ENCODE results near the gene SIM1.

The SIM1 gene

GRCh38 chr6:100464903-100465700 is at the start of gene SIM1 (continued):
- TF ChIP-seq ZNF501 (tag by site-specific recombination; IDR thresholded peaks at IDR 0.05) = peak; percentile 85
- 0 out of 2 replicates have a peak, but pooled peaks have one; percentile 17 for TF ChIP-seq ZNF580 (tag by site-specific recombination; IDR thresholded peaks at IDR 0.05)
- no peak for TF ChIP-seq KLF17 (tag by site-specific recombination; IDR thresholded peaks at IDR 0.05)
- TF ChIP-seq ZBTB26 (tag by site-specific recombination; optimal IDR thresholded peaks at IDR 0.05) = peak; percentile 90
- no peak for TF ChIP-seq IKZF3 (tag by site-specific recombination; IDR thresholded peaks at IDR 0.05)
- peak; percentile 70 for TF ChIP-seq KLF10 (tag by site-specific recombination; IDR thresholded peaks at IDR 0.05)
- peak; percentile 47; the same call in 1 of the 2 replicates for TF ChIP-seq ZEB2 (tag by site-specific recombination; IDR thresholded peaks at IDR 0.05)
- TF ChIP-seq ZNF121 (tag by site-specific recombination; IDR thresholded peaks at IDR 0.05) = 0 out of 2 replicates have a peak, but pooled peaks have one; percentile 22
- 0 out of 2 replicates have a peak, but pooled peaks have one; percentile 32 for TF ChIP-seq MZF1 (tag by site-specific recombination; IDR thresholded peaks at IDR 0.05; ENCODE audit: borderline replicate concordance)
- peak; percentile 79 for TF ChIP-seq REST (tag by site-specific recombination; IDR thresholded peaks at IDR 0.05)
- TF ChIP-seq PBX3 (CRISPR knock-in tag; IDR thresholded peaks at IDR 0.05) = peak; percentile 99
- TF ChIP-seq ZNF600 (tag by site-specific recombination; IDR thresholded peaks at IDR 0.05) = peak; percentile 70

- no peak overlapping the region for H3K4me3 ChIP-seq (ENCODE audit: low read depth, low read length)
- no peaks in the 10 kb centered on the region for H3K9me3 ChIP-seq (ENCODE audit: control insufficient read depth, insufficient read depth, low read depth, low read length)
- CTCF ChIA-PET = interaction anchor here (0.7 to 1.2 kb wide), 2 partner anchors 14 to 152 kb away, joined by 3 read pairs; no protein-coding TSS in a partner anchor
- H3K36me3 ChIP-seq (ENCODE audit: control insufficient read depth in 2 of 2, insufficient read depth in 1 of 2, low read length in 2 of 2) = peaks cover 0 to 59% of the 10 kb centered on the region in 2 experiments; a peak in 2 of 3 replicates
- H3K27ac ChIP-seq (ENCODE audit: extremely low read depth, low read depth, low read length) = no peak overlapping the region
- H3K4me1 ChIP-seq (ENCODE audit: control insufficient read depth, insufficient read depth, low read length) = no peaks in the 10 kb centered on the region
- POLR2A ChIA-PET = no interaction called here
- TF ChIP-seq ZNF707 (tag by site-specific recombination; IDR thresholded peaks at IDR 0.05) (no peak), ZNF2 (tag by site-specific recombination; IDR thresholded peaks at IDR 0.05) (no peak), KLF1 (tag by site-specific recombination; IDR thresholded peaks at IDR 0.05) (no peak), ZSCAN16 (tag by site-specific recombination; IDR thresholded peaks at IDR 0.05) (no peak), ZNF658 (tag by site-specific recombination; IDR thresholded peaks at IDR 0.05) (no peak), ZNF704 (tag by site-specific recombination; IDR thresholded peaks at IDR 0.05) (no peak), CTCF (tag by site-specific recombination; IDR thresholded peaks at IDR 0.05) (no peak), HOXD13 (CRISPR knock-in tag; IDR thresholded peaks at IDR 0.05; ENCODE audit: borderline replicate concordance) (no peak), ZSCAN18 (tag by site-specific recombination; IDR thresholded peaks at IDR 0.05) (no peak), ZNF530 (tag by site-specific recombination; IDR thresholded peaks at IDR 0.05; ENCODE audit: low read depth) (no peak), ZNF302 (tag by site-specific recombination; IDR thresholded peaks at IDR 0.05; ENCODE audit: low read depth) (no peak)
Observed at GRCh38 chr6:100512203-100512862, 47.6 kb upstream of the SIM1 start.

All from HEK293 (cell line).